Measurements from ENCODE around the gene ADARB2. TPM values are rescaled to one million over a fixed set of nuclear protein-coding genes. Genes with fewer than 3 reads are reported as not detected.

Gene ADARB2
- total RNA-seq, 1 experiment from 2014 or later = not detected

GRCh38 chr10:1335642-1336041 is 401.7 kb downstream of the ADARB2 start:
- H3K27me3 Mint-ChIP-seq (ENCODE audit: unreplicated experiment) = peaks cover 64% of the 10 kb centered on the region
- H3K4me1 Mint-ChIP-seq (ENCODE audit: low read depth, unreplicated experiment) = no peaks in the 10 kb centered on the region
- H3K27ac Mint-ChIP-seq (ENCODE audit: unreplicated experiment) = no peak overlapping the region
- CTCF ChIA-PET = no interaction called here
- no TSS peak for BruUV-seq (replicated peaks)
- no peaks in the 10 kb centered on the region for H3K36me3 Mint-ChIP-seq (ENCODE audit: insufficient read depth, unreplicated experiment)
- no peak for DNase-seq
- no peaks in the 10 kb centered on the region for H3K9me3 Mint-ChIP-seq (ENCODE audit: low read depth, unreplicated experiment)
- H3K4me3 Mint-ChIP-seq (ENCODE audit: low read depth, unreplicated experiment) = no peak overlapping the region
- no peak for TF ChIP-seq CTCF (IDR thresholded peaks at IDR 0.05; ENCODE audit: unreplicated experiment)
- intact Hi-C loops (cut with micrococcal nuclease; ENCODE audit: unreplicated experiment) = loop anchor here (10.0 kb wide), 1 partner anchor 71 kb away; no protein-coding TSS in a partner anchor

GRCh38 chr10:1333981-1334380 is 403.3 kb downstream of the ADARB2 start:
- H3K27ac Mint-ChIP-seq (ENCODE audit: unreplicated experiment) = no peak overlapping the region
- no peak overlapping the region for H3K4me3 Mint-ChIP-seq (ENCODE audit: low read depth, unreplicated experiment)
- CTCF ChIA-PET = no interaction called here

GRCh38 chr10:1331560-1331959 is 405.8 kb downstream of the ADARB2 start:
- Mint-ChIP-seq H3K4me1 (ENCODE audit: low read depth, unreplicated experiment) (no peaks in the 10 kb centered on the region), H3K27ac (ENCODE audit: unreplicated experiment) (no peak overlapping the region), H3K9me3 (ENCODE audit: low read depth, unreplicated experiment) (no peaks in the 10 kb centered on the region), H3K4me3 (ENCODE audit: low read depth, unreplicated experiment) (no peak overlapping the region), H3K27me3 (ENCODE audit: unreplicated experiment) (peaks cover 75% of the 10 kb centered on the region), H3K36me3 (ENCODE audit: insufficient read depth, unreplicated experiment) (peaks cover 8% of the 10 kb centered on the region)
- no TSS peak for BruUV-seq (replicated peaks)
- no peak for DNase-seq
- no peak for TF ChIP-seq CTCF (IDR thresholded peaks at IDR 0.05; ENCODE audit: unreplicated experiment)
- CTCF ChIA-PET = no interaction called here
- intact Hi-C loops (cut with micrococcal nuclease; ENCODE audit: unreplicated experiment) = loop anchor here (10.0 kb wide), 1 partner anchor 67 kb away; no protein-coding TSS in a partner anchor

More at GRCh38 chr10:1333981-1334380, 403.3 kb downstream of the ADARB2 start:
- no peak for TF ChIP-seq CTCF (IDR thresholded peaks at IDR 0.05; ENCODE audit: unreplicated experiment)
- Mint-ChIP-seq H3K36me3 (ENCODE audit: insufficient read depth, unreplicated experiment) (no peaks in the 10 kb centered on the region), H3K27me3 (ENCODE audit: unreplicated experiment) (peaks cover 76% of the 10 kb centered on the region), H3K9me3 (ENCODE audit: low read depth, unreplicated experiment) (no peaks in the 10 kb centered on the region), H3K4me1 (ENCODE audit: low read depth, unreplicated experiment) (no peaks in the 10 kb centered on the region)
- no peak for DNase-seq
- BruUV-seq (replicated peaks) = no TSS peak
- intact Hi-C loops (cut with micrococcal nuclease; ENCODE audit: unreplicated experiment) = loop anchor here (10.0 kb wide), 1 partner anchor 69 kb away; no protein-coding TSS in a partner anchor

GRCh38 chr10:1329622-1330021 is 407.7 kb downstream of the ADARB2 start:
- no peak for TF ChIP-seq CTCF (IDR thresholded peaks at IDR 0.05; ENCODE audit: unreplicated experiment)
- no TSS peak for BruUV-seq (replicated peaks)
- H3K4me3 Mint-ChIP-seq (ENCODE audit: low read depth, unreplicated experiment) = no peak overlapping the region
- CTCF ChIA-PET = no interaction called here
- no peaks in the 10 kb centered on the region for H3K9me3 Mint-ChIP-seq (ENCODE audit: low read depth, unreplicated experiment)
- H3K27me3 Mint-ChIP-seq (ENCODE audit: unreplicated experiment) = peaks cover 63% of the 10 kb centered on the region
- intact Hi-C loops (cut with micrococcal nuclease; ENCODE audit: unreplicated experiment) = loop anchor here (10.0 kb wide), 1 partner anchor 65 kb away; no protein-coding TSS in a partner anchor
- H3K27ac Mint-ChIP-seq (ENCODE audit: unreplicated experiment) = no peak overlapping the region
- peaks cover 8% of the 10 kb centered on the region for H3K36me3 Mint-ChIP-seq (ENCODE audit: insufficient read depth, unreplicated experiment)
- DNase-seq = no peak
- no peaks in the 10 kb centered on the region for H3K4me1 Mint-ChIP-seq (ENCODE audit: low read depth, unreplicated experiment)

All from Calu3 (cell line).